ENCODE measurements around the gene LGALS9B.
"Not testable (repeated sequence)": the region's sequence is repeated elsewhere in the genome, so short reads cannot be mapped to it uniquely, and the experiment has no call there.

Gene LGALS9B

DNA sequence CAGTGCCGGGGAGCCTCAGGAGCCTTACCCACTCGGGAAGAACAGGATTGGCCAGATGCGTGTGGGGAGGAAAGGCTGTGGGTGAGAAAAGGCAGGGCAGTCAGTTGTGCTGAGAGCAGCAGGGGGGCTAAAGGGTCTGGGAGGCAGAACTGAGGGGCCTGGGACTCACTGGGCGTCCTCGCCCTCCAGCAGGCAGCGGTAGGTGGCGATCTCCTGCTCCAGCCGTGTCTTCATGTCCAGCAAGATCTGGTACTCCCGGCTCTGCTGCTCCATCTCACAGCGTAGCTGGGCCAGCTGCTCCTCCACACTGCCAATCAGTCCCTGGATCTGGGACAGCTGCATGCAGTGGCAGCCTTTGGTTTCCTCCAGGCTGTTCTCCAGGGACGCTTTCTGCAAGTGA, 34.6 kb upstream of the LGALS9B start:
- not testable (repeated sequence) for H3K4me2 ChIP-seq (ENCODE audit: low read length, poor library complexity, severe bottlenecking); DNase-seq; H3K27ac ChIP-seq (ENCODE audit: low read length, poor library complexity, severe bottlenecking); H4K8ac ChIP-seq (ENCODE audit: low read length); H2BK15ac ChIP-seq (ENCODE audit: low read depth, poor library complexity, severe bottlenecking); H3K27me3 ChIP-seq (ENCODE audit: control insufficient read depth in 1 of 2, insufficient read depth in 1 of 2, low read length in 2 of 2); H2BK120ac ChIP-seq (ENCODE audit: low read depth, low read length); H4K91ac ChIP-seq (ENCODE audit: low read length); H3K4me1 ChIP-seq (ENCODE audit: control insufficient read depth, insufficient read depth, low read depth, low read length); H3K9ac ChIP-seq (ENCODE audit: low read length); H3K36me3 ChIP-seq (ENCODE audit: control insufficient read depth in 1 of 2, insufficient read depth in 2 of 2, low read depth in 1 of 2, low read length in 2 of 2); H3K4ac ChIP-seq (ENCODE audit: low read depth in 1 of 2, low read length in 2 of 2); H3K14ac ChIP-seq (ENCODE audit: low read length in 2 of 2); H3K18ac ChIP-seq (ENCODE audit: low read depth in 1 of 2, low read length in 2 of 2); H2BK5ac ChIP-seq (ENCODE audit: low read depth, low read length, poor library complexity, severe bottlenecking); H2AFZ ChIP-seq (ENCODE audit: low read depth, low read length); H3K9me3 ChIP-seq (ENCODE audit: control insufficient read depth, low read length); H3K4me3 ChIP-seq (ENCODE audit: insufficient read depth in 1 of 2, low read depth in 1 of 2, low read length in 2 of 2); H3K79me1 ChIP-seq (replicated peaks; ENCODE audit: low read length, poor library complexity, severe bottlenecking); H2BK12ac ChIP-seq (ENCODE audit: low read length in 2 of 2); H2AK5ac ChIP-seq (ENCODE audit: low read length, severe bottlenecking); H3K23ac ChIP-seq (ENCODE audit: low read length in 2 of 2)
- WGBS: no CpG with 5 or more reads among the region's 11 CpGs

- not testable (repeated sequence) for H2BK120ac ChIP-seq (ENCODE audit: low read depth, low read length); H3K9ac ChIP-seq (ENCODE audit: low read length)
- WGBS: 100% methylated on average over 1 of the region's 4 CpGs
These were observed 33.0 kb upstream of the LGALS9B start for GRCh38 chr17:20500346-20500745.

GRCh38 chr17:20495420-20495819, 28.1 kb upstream of the LGALS9B start:
- H4K91ac ChIP-seq (ENCODE audit: low read length); H3K14ac ChIP-seq (ENCODE audit: low read length in 2 of 2); H3K27me3 ChIP-seq (ENCODE audit: control insufficient read depth in 1 of 2, insufficient read depth in 1 of 2, low read length in 2 of 2); H2AK5ac ChIP-seq (ENCODE audit: low read length, severe bottlenecking); H3K27ac ChIP-seq (ENCODE audit: low read length, poor library complexity, severe bottlenecking); H3K79me1 ChIP-seq (replicated peaks; ENCODE audit: low read length, poor library complexity, severe bottlenecking); H3K4me3 ChIP-seq (ENCODE audit: insufficient read depth in 1 of 2, low read depth in 1 of 2, low read length in 2 of 2); H2BK5ac ChIP-seq (ENCODE audit: low read depth, low read length, poor library complexity, severe bottlenecking); H2BK12ac ChIP-seq (ENCODE audit: low read length in 2 of 2); H2AFZ ChIP-seq (ENCODE audit: low read depth, low read length); H2BK15ac ChIP-seq (ENCODE audit: low read depth, poor library complexity, severe bottlenecking); H3K4ac ChIP-seq (ENCODE audit: low read depth in 1 of 2, low read length in 2 of 2); H3K9me3 ChIP-seq (ENCODE audit: control insufficient read depth, low read length); H3K36me3 ChIP-seq (ENCODE audit: control insufficient read depth in 1 of 2, insufficient read depth in 2 of 2, low read depth in 1 of 2, low read length in 2 of 2); H3K4me1 ChIP-seq (ENCODE audit: control insufficient read depth, insufficient read depth, low read depth, low read length); DNase-seq; H2BK120ac ChIP-seq (ENCODE audit: low read depth, low read length); H3K4me2 ChIP-seq (ENCODE audit: low read length, poor library complexity, severe bottlenecking); H3K9ac ChIP-seq (ENCODE audit: low read length); H4K8ac ChIP-seq (ENCODE audit: low read length); H3K23ac ChIP-seq (ENCODE audit: low read length in 2 of 2); H3K18ac ChIP-seq (ENCODE audit: low read depth in 1 of 2, low read length in 2 of 2): not testable (repeated sequence)
- WGBS: no CpG with 5 or more reads among the region's 5 CpGs

More at GRCh38 chr17:20500346-20500745, 33.0 kb upstream of the LGALS9B start:
- not testable (repeated sequence) for H2BK5ac ChIP-seq (ENCODE audit: low read depth, low read length, poor library complexity, severe bottlenecking); H3K4me2 ChIP-seq (ENCODE audit: low read length, poor library complexity, severe bottlenecking); H3K36me3 ChIP-seq (ENCODE audit: control insufficient read depth in 1 of 2, insufficient read depth in 2 of 2, low read depth in 1 of 2, low read length in 2 of 2); H2AK5ac ChIP-seq (ENCODE audit: low read length, severe bottlenecking); H4K8ac ChIP-seq (ENCODE audit: low read length); H3K27me3 ChIP-seq (ENCODE audit: control insufficient read depth in 1 of 2, insufficient read depth in 1 of 2, low read length in 2 of 2); H2BK12ac ChIP-seq (ENCODE audit: low read length in 2 of 2); H3K9me3 ChIP-seq (ENCODE audit: control insufficient read depth, low read length); DNase-seq; H3K4me3 ChIP-seq (ENCODE audit: insufficient read depth in 1 of 2, low read depth in 1 of 2, low read length in 2 of 2); H3K23ac ChIP-seq (ENCODE audit: low read length in 2 of 2); H3K4ac ChIP-seq (ENCODE audit: low read depth in 1 of 2, low read length in 2 of 2); H3K14ac ChIP-seq (ENCODE audit: low read length in 2 of 2); H3K79me1 ChIP-seq (replicated peaks; ENCODE audit: low read length, poor library complexity, severe bottlenecking); H4K91ac ChIP-seq (ENCODE audit: low read length); H3K4me1 ChIP-seq (ENCODE audit: control insufficient read depth, insufficient read depth, low read depth, low read length); H3K18ac ChIP-seq (ENCODE audit: low read depth in 1 of 2, low read length in 2 of 2); H2AFZ ChIP-seq (ENCODE audit: low read depth, low read length); H3K27ac ChIP-seq (ENCODE audit: low read length, poor library complexity, severe bottlenecking); H2BK15ac ChIP-seq (ENCODE audit: low read depth, poor library complexity, severe bottlenecking)

- H3K4me3 ChIP-seq (ENCODE audit: insufficient read depth in 1 of 2, low read depth in 1 of 2, low read length in 2 of 2); H3K4me2 ChIP-seq (ENCODE audit: low read length, poor library complexity, severe bottlenecking); H4K91ac ChIP-seq (ENCODE audit: low read length); H2BK15ac ChIP-seq (ENCODE audit: low read depth, poor library complexity, severe bottlenecking); DNase-seq; H3K79me1 ChIP-seq (replicated peaks; ENCODE audit: low read length, poor library complexity, severe bottlenecking); H2AK5ac ChIP-seq (ENCODE audit: low read length, severe bottlenecking); H3K23ac ChIP-seq (ENCODE audit: low read length in 2 of 2); H3K36me3 ChIP-seq (ENCODE audit: control insufficient read depth in 1 of 2, insufficient read depth in 2 of 2, low read depth in 1 of 2, low read length in 2 of 2); H3K18ac ChIP-seq (ENCODE audit: low read depth in 1 of 2, low read length in 2 of 2); H3K9ac ChIP-seq (ENCODE audit: low read length); H2BK12ac ChIP-seq (ENCODE audit: low read length in 2 of 2); H4K8ac ChIP-seq (ENCODE audit: low read length); H3K4me1 ChIP-seq (ENCODE audit: control insufficient read depth, insufficient read depth, low read depth, low read length); H3K27me3 ChIP-seq (ENCODE audit: control insufficient read depth in 1 of 2, insufficient read depth in 1 of 2, low read length in 2 of 2); H2BK5ac ChIP-seq (ENCODE audit: low read depth, low read length, poor library complexity, severe bottlenecking); H3K27ac ChIP-seq (ENCODE audit: low read length, poor library complexity, severe bottlenecking); H3K14ac ChIP-seq (ENCODE audit: low read length in 2 of 2); H2BK120ac ChIP-seq (ENCODE audit: low read depth, low read length); H3K4ac ChIP-seq (ENCODE audit: low read depth in 1 of 2, low read length in 2 of 2); H3K9me3 ChIP-seq (ENCODE audit: control insufficient read depth, low read length); H2AFZ ChIP-seq (ENCODE audit: low read depth, low read length): not testable (repeated sequence)
- whole genome bisulfite sequencing: 80% methylated on average over 1 of the region's 9 CpGs
These were observed 27.4 kb upstream of the LGALS9B start for GRCh38 chr17:20494735-20495134.

Measured in mesenchymal stem cell (in vitro differentiated cells and primary cell).